OCI-LY3 (cell line): ENCODE results near the gene TAF10.

Experiments
- H2AFZ ChIP-seq: fragments of 200-600, 300-600 bp; shearing (Covaris generic); 2 replicates; pipeline ENCODE4 v1.6.0; 2014; ENCODE audit warnings: antibody characterized with exemption, low read depth, low read length
- H3K27ac ChIP-seq: fragments of 200-600, 300-600 bp; sonication (generic); 2 replicates; pipeline ENCODE4 v1.5.1; 2014; ENCODE audit warnings: mild to moderate bottlenecking, low read length, moderate library complexity, mixed read lengths
- H3K27me3 ChIP-seq: fragments of 200-600, 300-600 bp; sonication (generic); 2 replicates; pipeline ENCODE4 v1.6.1; 2014; ENCODE audit warnings: low read depth, low read length, mixed read lengths
- H3K36me3 ChIP-seq: fragments of 200-600, 300-600 bp; sonication (generic); replicated peaks from 2 replicates; pipeline ENCODE3; 2014; ENCODE audit warnings: low read depth, low read length, mixed read lengths
- H3K4me1 ChIP-seq: fragments of 300-600, 200-600 bp; sonication (generic); 2 replicates; pipeline ENCODE4 v1.6.1; 2014; ENCODE audit warnings: low read length, mixed read lengths
- H3K4me2 ChIP-seq: fragments of 200-600, 300-600 bp; sonication (generic); 2 replicates; pipeline ENCODE4 v1.6.1; 2014; ENCODE audit warnings: low read length, mixed read lengths
- H3K4me3 ChIP-seq: fragments of 300-600, 200-600 bp; sonication (generic); 2 replicates; pipeline ENCODE4 v1.5.1; 2014; ENCODE audit warnings: antibody characterized with exemption, mild to moderate bottlenecking, low read length, moderate library complexity
- H3K79me2 ChIP-seq: fragments of 300-600, 200-600 bp; shearing (Covaris generic); 2 replicates; pipeline ENCODE4 v1.6.1; 2014; ENCODE audit warnings: mild to moderate bottlenecking, low read length, mixed read lengths
- H3K9ac ChIP-seq: fragments of 300-600, 200-600 bp; shearing (Covaris generic); 2 replicates; pipeline ENCODE4 v1.6.0; 2014; ENCODE audit warnings: mild to moderate bottlenecking, low read length, moderate library complexity
- H3K9me3 ChIP-seq: fragments of 200-600, 300-600 bp; shearing (Covaris generic); 2 replicates; pipeline ENCODE4 v1.6.1; 2014; ENCODE audit warnings: low read length, mixed read lengths; ENCODE audit not compliant: insufficient read depth
- H4K20me1 ChIP-seq: fragments of 200-600, 300-600 bp; sonication (generic); 2 replicates; pipeline ENCODE4 v1.6.1; 2016; ENCODE audit warnings: low read length, mixed read lengths; ENCODE audit not compliant: insufficient read depth
- CTCF ChIP-seq: fragments of 200-600, 300-600 bp; sonication (generic); IDR thresholded peaks from 2 replicates; pipeline ENCODE4 v1.5.1; 2014; ENCODE audit warnings: antibody characterized with exemption, low read length, low read depth
- EZH2phosphoT487 ChIP-seq: fragments of 200-600 bp; shearing (Covaris generic); IDR thresholded peaks from 2 replicates; pipeline ENCODE4 v1.6.1; 2018; ENCODE audit warnings: antibody characterized with exemption, mixed run types, low read depth

TAF10 gene

GRCh38 chr11:6629573-6629891, 17.5 kb upstream of the TAF10 start:
- Histone ChIP-seq H2AFZ (no peak overlapping the region), H3K27me3 (no peaks in the 10 kb centered on the region), H3K9me3 (no peaks in the 10 kb centered on the region), H3K4me2 (no peak overlapping the region), H3K79me2 (no peaks in the 10 kb centered on the region), H3K36me3 (no peaks in the 10 kb centered on the region), H3K4me1 (peaks cover 12% of the 10 kb centered on the region), H3K27ac (no peak overlapping the region), H3K9ac (no peak overlapping the region), H3K4me3 (no peak overlapping the region), H4K20me1 (no peaks in the 10 kb centered on the region)
- TF ChIP-seq EZH2phosphoT487 (no peak), CTCF (no peak)

GRCh38 chr11:6628526-6628925, 16.5 kb upstream of the TAF10 start:
- H4K20me1 ChIP-seq = no peaks in the 10 kb centered on the region
- H3K36me3 ChIP-seq = no peaks in the 10 kb centered on the region
- no peaks in the 10 kb centered on the region for H3K9me3 ChIP-seq
- H3K4me2 ChIP-seq = no peak overlapping the region
- H3K27me3 ChIP-seq = no peaks in the 10 kb centered on the region
- H3K9ac ChIP-seq = no peak overlapping the region
- H3K79me2 ChIP-seq = no peaks in the 10 kb centered on the region
- no peak overlapping the region for H2AFZ ChIP-seq
- H3K4me1 ChIP-seq = peaks cover 12% of the 10 kb centered on the region
- no peak overlapping the region for H3K4me3 ChIP-seq
- H3K27ac ChIP-seq = no peak overlapping the region
- TF ChIP-seq CTCF (no peak), EZH2phosphoT487 (no peak)

- Histone ChIP-seq H3K79me2 (no peaks in the 10 kb centered on the region), H3K27me3 (no peaks in the 10 kb centered on the region), H4K20me1 (no peaks in the 10 kb centered on the region), H2AFZ (peak overlapping the region; percentile 49; the same call in 1 of the 2 replicates), H3K4me2 (peak overlapping the region; percentile 52), H3K9ac (no peak overlapping the region), H3K9me3 (no peaks in the 10 kb centered on the region), H3K27ac (no peak overlapping the region), H3K36me3 (no peaks in the 10 kb centered on the region), H3K4me3 (0 out of 2 replicates have a peak overlapping the region, but pooled peaks have one; percentile 19), H3K4me1 (peaks cover 12% of the 10 kb centered on the region)
- TF ChIP-seq EZH2phosphoT487 = no peak
- no peak for TF ChIP-seq CTCF
Observed at GRCh38 chr11:6627762-6628241, 15.8 kb upstream of the TAF10 start.

- no peaks in the 10 kb centered on the region for H4K20me1 ChIP-seq
- H3K4me3 ChIP-seq = 0 out of 2 replicates have a peak overlapping the region, but pooled peaks have one; percentile 19
- peak overlapping the region; percentile 52 for H3K4me2 ChIP-seq
- peaks cover 12% of the 10 kb centered on the region for H3K4me1 ChIP-seq
- H3K79me2 ChIP-seq = no peaks in the 10 kb centered on the region
- no peaks in the 10 kb centered on the region for H3K27me3 ChIP-seq
- H3K9ac ChIP-seq = no peak overlapping the region
- H3K9me3 ChIP-seq = no peaks in the 10 kb centered on the region
- TF ChIP-seq EZH2phosphoT487 = no peak
- TF ChIP-seq CTCF = no peak
- H2AFZ ChIP-seq = peak overlapping the region; percentile 49; the same call in 1 of the 2 replicates
- H3K36me3 ChIP-seq = no peaks in the 10 kb centered on the region
- H3K27ac ChIP-seq = no peak overlapping the region
Observed at GRCh38 chr11:6626971-6627761, 15.2 kb upstream of the TAF10 start.
